B cell (primary cell): ENCODE results near the gene PALD1.

Experiments
- EZH2 ChIP-seq: IDR thresholded peaks from 2 replicates; pipeline ENCODE4 v1.6.1; 2012; ENCODE audit warnings: borderline replicate concordance, low read depth, mild to moderate bottlenecking, moderate library complexity, low read length; ENCODE audit not compliant: insufficient read depth, poor library complexity, severe bottlenecking
- TF ChIP-seq, protein P1 (sequence below): fragments of 200-600 bp; IDR thresholded peaks from one replicate; pipeline ENCODE4 v1.8.0; 2022; ENCODE audit warnings: antibody characterized with exemption, mild to moderate bottlenecking

DNA sequence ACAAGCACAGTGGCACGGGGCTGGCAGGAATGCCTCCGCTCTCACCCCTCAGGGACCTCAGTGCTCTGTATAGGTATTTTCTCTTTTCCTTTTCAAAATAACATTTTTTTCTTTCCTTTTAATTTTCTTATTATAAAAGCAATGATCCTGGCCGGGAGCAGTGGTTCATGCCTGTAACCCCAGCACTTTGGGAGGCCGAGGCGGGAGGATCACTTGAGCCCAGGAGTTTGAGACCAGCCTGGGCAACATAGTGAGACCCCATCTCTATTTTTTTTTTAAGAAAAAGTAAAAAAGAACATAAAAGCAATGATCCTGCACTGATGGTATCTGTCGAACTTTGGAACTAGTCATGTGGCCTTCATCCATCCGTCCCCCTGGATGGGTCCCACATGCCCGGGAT is 120.8 kb downstream of the PALD1 start:
- TF ChIP-seq, protein P1, sequence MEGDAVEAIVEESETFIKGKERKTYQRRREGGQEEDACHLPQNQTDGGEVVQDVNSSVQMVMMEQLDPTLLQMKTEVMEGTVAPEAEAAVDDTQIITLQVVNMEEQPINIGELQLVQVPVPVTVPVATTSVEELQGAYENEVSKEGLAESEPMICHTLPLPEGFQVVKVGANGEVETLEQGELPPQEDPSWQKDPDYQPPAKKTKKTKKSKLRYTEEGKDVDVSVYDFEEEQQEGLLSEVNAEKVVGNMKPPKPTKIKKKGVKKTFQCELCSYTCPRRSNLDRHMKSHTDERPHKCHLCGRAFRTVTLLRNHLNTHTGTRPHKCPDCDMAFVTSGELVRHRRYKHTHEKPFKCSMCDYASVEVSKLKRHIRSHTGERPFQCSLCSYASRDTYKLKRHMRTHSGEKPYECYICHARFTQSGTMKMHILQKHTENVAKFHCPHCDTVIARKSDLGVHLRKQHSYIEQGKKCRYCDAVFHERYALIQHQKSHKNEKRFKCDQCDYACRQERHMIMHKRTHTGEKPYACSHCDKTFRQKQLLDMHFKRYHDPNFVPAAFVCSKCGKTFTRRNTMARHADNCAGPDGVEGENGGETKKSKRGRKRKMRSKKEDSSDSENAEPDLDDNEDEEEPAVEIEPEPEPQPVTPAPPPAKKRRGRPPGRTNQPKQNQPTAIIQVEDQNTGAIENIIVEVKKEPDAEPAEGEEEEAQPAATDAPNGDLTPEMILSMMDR = no peak
- no peak for TF ChIP-seq EZH2
